22Rv1 (cell line): ENCODE measurements around the gene MMAB.

Source experiments
- H3K27ac ChIP-seq: fragments of 450-650 bp; 2 replicates; pipeline ENCODE4 v1.5.1; 2017
- ZFX ChIP-seq: fragments of 450-650 bp; IDR thresholded peaks from 2 replicates; pipeline ENCODE4 v1.6.1; 2017; ENCODE audit warnings: antibody characterized with exemption, borderline replicate concordance
- TF ChIP-seq, protein P1 (sequence below): fragments of 450-650 bp; IDR thresholded peaks from 2 replicates; pipeline ENCODE4 v1.5.1; 2017; ENCODE audit warnings: mild to moderate bottlenecking

MMAB gene

DNA sequence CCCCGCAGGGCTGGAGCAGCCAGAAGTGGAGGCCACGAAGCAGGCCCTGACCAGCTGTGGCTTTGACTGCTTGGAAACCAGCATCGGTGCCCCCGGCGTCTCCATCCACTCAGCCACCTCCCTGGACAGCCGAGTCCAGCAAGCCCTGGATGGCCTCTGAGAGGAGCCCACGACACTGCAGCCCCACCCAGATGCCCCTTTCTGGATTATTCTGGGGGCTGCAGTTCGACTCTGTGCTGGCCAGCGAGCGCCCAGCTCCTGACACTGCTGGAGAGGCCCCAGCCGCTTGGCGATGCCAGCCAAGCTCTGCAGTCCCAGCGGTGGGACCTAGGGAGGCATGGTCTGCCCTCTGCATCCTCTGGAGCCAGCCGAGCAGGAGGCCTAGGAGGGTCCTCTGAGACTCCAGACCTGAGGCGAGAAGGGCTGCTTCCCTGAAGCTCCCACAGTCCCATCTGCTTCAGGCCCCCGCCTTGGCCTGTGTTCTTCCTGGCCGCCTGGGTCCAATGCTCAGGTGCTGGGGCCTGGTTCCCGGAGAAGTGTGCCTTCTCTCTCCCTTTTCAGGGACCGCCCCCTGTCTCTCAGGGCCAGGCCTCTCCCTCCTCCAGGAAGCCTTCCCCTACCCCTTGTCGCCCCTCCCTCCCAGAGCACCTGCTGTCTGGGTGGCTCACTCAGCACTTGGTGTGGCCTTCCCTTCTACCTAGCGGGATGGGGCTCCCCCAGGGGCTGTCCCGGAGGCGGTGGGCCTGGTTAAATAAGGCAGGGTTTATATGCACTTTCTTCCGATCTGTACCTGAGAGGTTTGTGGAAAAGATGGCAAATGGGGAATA lies 23.3 kb upstream of the MMAB start:
- H3K27ac ChIP-seq: peak overlapping the region; percentile 40; the same call in 1 of the 2 replicates
- TF ChIP-seq ZFX: no peak
- TF ChIP-seq, protein P1, sequence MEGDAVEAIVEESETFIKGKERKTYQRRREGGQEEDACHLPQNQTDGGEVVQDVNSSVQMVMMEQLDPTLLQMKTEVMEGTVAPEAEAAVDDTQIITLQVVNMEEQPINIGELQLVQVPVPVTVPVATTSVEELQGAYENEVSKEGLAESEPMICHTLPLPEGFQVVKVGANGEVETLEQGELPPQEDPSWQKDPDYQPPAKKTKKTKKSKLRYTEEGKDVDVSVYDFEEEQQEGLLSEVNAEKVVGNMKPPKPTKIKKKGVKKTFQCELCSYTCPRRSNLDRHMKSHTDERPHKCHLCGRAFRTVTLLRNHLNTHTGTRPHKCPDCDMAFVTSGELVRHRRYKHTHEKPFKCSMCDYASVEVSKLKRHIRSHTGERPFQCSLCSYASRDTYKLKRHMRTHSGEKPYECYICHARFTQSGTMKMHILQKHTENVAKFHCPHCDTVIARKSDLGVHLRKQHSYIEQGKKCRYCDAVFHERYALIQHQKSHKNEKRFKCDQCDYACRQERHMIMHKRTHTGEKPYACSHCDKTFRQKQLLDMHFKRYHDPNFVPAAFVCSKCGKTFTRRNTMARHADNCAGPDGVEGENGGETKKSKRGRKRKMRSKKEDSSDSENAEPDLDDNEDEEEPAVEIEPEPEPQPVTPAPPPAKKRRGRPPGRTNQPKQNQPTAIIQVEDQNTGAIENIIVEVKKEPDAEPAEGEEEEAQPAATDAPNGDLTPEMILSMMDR: no peak

DNA sequence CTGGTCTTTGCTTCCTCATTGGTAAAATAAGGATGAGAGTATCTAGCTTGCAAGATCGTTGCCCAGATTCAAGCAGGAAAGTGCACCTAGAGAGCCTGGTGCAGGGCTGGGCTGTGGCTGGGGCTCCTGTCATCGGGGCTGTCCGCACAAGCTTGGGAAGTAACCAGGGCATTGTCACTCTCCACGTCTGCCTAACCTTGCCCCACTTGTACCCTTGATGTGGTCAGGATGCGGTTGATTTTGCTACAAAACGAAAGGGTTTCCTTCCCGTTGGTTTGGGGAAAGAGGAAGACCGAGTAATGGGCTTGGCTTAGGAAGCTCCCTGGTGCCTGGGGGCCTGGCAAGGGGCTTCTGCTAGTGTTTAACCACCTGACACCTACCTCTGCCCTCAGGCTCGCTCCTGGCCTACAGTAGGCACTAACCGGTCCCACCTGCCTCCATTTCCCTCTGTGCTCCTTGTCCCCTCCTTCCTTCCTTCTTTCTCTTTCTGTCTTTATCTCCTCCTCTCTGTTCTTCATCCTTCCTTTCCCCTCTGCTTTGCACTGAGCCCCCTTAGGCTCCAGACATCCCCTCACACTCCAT lies 22.1 kb upstream of the MMAB start:
- no peak for TF ChIP-seq ZFX
- TF ChIP-seq, protein P1: no peak
- peak overlapping the region; percentile 34 for H3K27ac ChIP-seq

DNA sequence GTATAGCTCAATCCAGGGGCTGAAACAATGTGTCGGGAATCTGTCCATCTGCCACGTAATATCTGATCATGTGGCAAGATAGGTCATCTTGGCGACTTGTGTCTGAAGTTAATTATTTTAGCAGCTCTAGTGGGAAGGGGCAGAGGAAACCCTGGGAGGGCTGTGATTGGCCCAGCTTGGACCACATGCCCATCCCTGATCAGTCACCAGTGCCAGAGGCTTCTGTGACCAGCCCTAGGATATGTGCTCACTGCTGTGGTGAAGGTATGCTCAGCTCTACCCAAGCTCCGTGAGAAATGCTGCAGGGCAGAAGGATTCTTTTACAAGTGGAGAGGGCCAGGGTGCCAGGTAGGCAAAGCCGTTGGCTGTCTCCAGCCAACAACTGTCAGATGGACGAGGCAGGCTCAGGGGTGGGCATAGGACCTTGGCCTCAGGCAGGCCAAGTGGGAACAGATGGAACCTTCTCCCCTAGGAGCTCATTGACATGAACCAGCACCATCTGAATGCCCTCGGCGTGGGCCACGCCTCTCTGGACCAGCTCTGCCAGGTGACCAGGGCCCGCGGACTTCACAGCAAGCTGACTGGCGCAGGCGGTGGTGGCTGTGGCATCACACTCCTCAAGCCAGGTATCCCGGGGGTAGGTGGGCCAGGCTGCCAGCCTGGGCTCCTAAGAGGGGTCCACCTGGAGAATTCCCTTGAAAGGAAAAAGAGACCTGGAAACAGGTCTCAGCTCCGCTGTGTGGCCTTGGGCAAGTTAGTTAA lies 21.4 kb upstream of the MMAB start:
- TF ChIP-seq, protein P1: no peak
- no peak for TF ChIP-seq ZFX
- H3K27ac ChIP-seq: peak overlapping the region; percentile 34

DNA sequence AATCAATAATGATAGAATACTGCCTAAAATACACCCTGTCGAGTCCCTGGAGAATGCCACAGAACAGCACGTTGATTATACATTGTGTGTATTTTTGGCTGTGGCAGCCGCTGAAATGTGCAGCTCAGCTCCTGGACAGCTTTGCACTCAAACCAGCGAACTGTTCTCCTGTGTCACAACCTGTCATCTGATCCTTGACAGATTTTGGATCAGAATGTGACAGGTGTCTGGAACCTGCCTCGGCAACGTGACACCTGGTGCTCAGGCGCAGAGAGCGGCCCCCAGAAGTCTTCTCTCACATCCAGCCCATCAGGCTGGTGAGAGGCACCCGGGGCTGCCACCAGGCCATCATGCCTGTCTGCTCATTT lies 19.6 kb upstream of the MMAB start:
- TF ChIP-seq ZFX: no peak
- TF ChIP-seq, protein P1: no peak
- H3K27ac ChIP-seq: peak overlapping the region; percentile 22; the same call in 1 of the 2 replicates

DNA sequence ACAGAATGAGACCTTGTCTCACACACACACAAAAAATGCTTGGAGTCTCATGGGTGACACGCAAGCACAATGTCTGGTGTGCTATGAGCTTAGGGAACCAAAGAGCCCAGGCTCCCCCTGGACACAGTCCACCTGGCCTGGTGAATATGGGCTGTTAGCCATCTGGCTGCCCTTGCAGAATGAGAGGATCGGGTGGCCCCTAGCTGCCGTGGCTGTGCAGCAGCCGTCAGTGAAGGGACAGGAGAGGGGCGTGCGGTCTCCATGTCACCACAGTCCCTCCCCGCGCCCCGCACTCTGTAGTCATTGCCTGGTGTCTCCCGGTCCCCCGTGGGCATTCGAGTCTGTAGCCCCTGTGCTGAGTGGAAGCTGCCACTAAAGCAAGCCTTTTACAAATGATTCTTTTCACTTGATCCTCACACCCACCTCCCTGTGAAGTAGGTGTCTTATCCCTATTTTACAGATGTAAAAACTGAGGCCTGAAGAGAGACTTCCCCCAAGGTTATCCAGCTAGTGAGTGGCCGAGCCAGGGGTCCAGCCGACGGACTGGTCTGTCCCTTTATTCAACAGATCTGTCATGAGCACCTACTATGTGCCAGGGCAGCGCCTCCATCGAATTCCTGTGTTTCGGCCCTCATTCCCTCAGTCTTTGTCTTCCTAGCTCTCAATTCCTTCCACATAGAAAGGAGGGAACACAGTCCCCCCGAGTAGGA lies 19.0 kb upstream of the MMAB start:
- H3K27ac ChIP-seq: peak overlapping the region; percentile 22; the same call in 1 of the 2 replicates

DNA sequence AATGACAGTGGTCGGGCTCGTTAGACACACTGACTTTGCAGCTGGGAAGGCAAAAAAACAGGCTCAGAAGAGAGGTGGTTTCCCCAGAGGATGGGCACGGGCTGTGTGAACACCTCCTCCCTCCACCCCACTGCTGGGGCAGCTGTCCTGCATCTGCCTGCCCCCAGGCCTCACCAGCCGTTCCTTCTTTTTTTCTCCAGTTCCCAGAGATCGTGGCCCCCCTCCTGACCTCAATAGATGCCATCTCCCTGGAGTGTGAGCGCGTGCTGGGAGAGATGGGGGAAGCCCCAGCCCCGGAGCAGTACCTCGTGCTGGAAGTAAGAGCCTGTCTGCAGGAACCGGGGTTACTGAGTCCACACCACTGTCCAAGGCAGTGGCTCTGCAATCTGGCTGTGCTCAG lies 17.7 kb upstream of the MMAB start:
- TF ChIP-seq, protein P1: no peak
- no peak for TF ChIP-seq ZFX
- H3K27ac ChIP-seq: no peak overlapping the region

More for the DNA sequence above, 19.0 kb upstream of the MMAB start:
- TF ChIP-seq ZFX: no peak
- TF ChIP-seq, protein P1: no peak
